ENCODE measurements around the gene CFD. TPM values are rescaled to one million over a fixed set of nuclear protein-coding genes. Genes with fewer than 3 reads are reported as not detected.

The CFD gene
- total RNA-seq, 1 experiment from 2014 or later, result 8.0 TPM

GRCh38 chr19:850221-850978 is 9.1 kb upstream of the CFD start:
- no TSS peak for BruUV-seq (replicated peaks)
- no peak for TF ChIP-seq CTCF (conservative IDR thresholded peaks at IDR 0.05)
- no peak for TF ChIP-seq EZH2 (IDR thresholded peaks at IDR 0.05; ENCODE audit: low read depth)
- DNase-seq, result peak; percentile 53 to 67
- Histone ChIP-seq H3F3A (ENCODE audit: insufficient read depth, low read depth) (peaks cover 26% of the 10 kb centered on the region; the same call in 1 of the 2 replicates), H3K9me3 (ENCODE audit: insufficient read depth, low read depth) (no peaks in the 10 kb centered on the region), H3K79me2 (ENCODE audit: low read depth) (no peaks in the 10 kb centered on the region), H3K4me3 (no peak overlapping the region), H2AFZ (no peak overlapping the region), H3K27me3 (ENCODE audit: insufficient read depth, low read depth) (peaks cover 36% of the 10 kb centered on the region), H3K27ac (no peak overlapping the region), H3K4me2 (peak overlapping the region; percentile 40), H3K4me1 (replicated peaks; ENCODE audit: insufficient read depth) (peaks cover 5% of the 10 kb centered on the region; the same call in 1 of the 2 replicates), H4K20me1 (ENCODE audit: insufficient read depth) (no peaks in the 10 kb centered on the region; the same call in 1 of the 2 replicates), H3K9me2 (ENCODE audit: insufficient read depth) (no peaks in the 10 kb centered on the region), H3K36me3 (ENCODE audit: low read depth) (no peaks in the 10 kb centered on the region)
- POLR2A ChIA-PET (ENCODE audit: unreplicated experiment), result interaction anchor here (0.8 kb wide), 1 partner anchor 67 kb away, joined by 4 read pairs; no protein-coding TSS in a partner anchor
- CTCF ChIA-PET, result interaction anchor here (0.5 kb wide), 1 partner anchor 55 kb away, joined by 3 read pairs; no protein-coding TSS in a partner anchor
- intact Hi-C loops (cut with micrococcal nuclease; ENCODE audit: unreplicated experiment), result loop anchor here (10.0 kb wide), 1 partner anchor 134 kb away; the partner anchor contains the start of gene WDR18

- Histone ChIP-seq H3F3A (ENCODE audit: insufficient read depth, low read depth) (peaks cover 24% of the 10 kb centered on the region; the same call in 1 of the 2 replicates), H3K36me3 (ENCODE audit: low read depth) (no peaks in the 10 kb centered on the region), H4K20me1 (ENCODE audit: insufficient read depth) (no peaks in the 10 kb centered on the region; the same call in 1 of the 2 replicates), H3K4me3 (no peak overlapping the region), H3K4me1 (replicated peaks; ENCODE audit: insufficient read depth) (peaks cover 5% of the 10 kb centered on the region; the same call in 1 of the 2 replicates), H3K4me2 (peak overlapping the region; percentile 40), H3K79me2 (ENCODE audit: low read depth) (no peaks in the 10 kb centered on the region), H3K27me3 (ENCODE audit: insufficient read depth, low read depth) (peaks cover 30% of the 10 kb centered on the region), H3K27ac (no peak overlapping the region), H3K9me3 (ENCODE audit: insufficient read depth, low read depth) (no peaks in the 10 kb centered on the region), H3K9me2 (ENCODE audit: insufficient read depth) (no peaks in the 10 kb centered on the region), H2AFZ (no peak overlapping the region)
- DNase-seq, result no peak
- ChIA-PET CTCF (interaction anchor here (0.5 kb wide), 1 partner anchor 54 kb away, joined by 3 read pairs; no protein-coding TSS in a partner anchor), POLR2A (ENCODE audit: unreplicated experiment) (interaction anchor here (0.8 kb wide), 1 partner anchor 67 kb away, joined by 4 read pairs; no protein-coding TSS in a partner anchor)
- intact Hi-C loops (cut with micrococcal nuclease; ENCODE audit: unreplicated experiment), result loop anchor here (10.0 kb wide), 1 partner anchor 134 kb away; the partner anchor contains the start of gene WDR18
- TF ChIP-seq CTCF (conservative IDR thresholded peaks at IDR 0.05) (no peak), EZH2 (IDR thresholded peaks at IDR 0.05; ENCODE audit: low read depth) (no peak)
- BruUV-seq (replicated peaks), result no TSS peak
Measured at GRCh38 chr19:850979-851335, 8.5 kb upstream of the CFD start.

GRCh38 chr19:852136-853013 is 7.1 kb upstream of the CFD start, which contains the start of gene ELANE:
ELANE (plus strand) TSS chr19:852303; CDS start chr19:852329, 26 bp downstream.
- no peak for DNase-seq
- H3K4me1 ChIP-seq (replicated peaks; ENCODE audit: insufficient read depth), result peaks cover 5% of the 10 kb centered on the region; the same call in 1 of the 2 replicates
- no peak within 1 kb of the TSS for H3K4me3 ChIP-seq
- BruUV-seq (replicated peaks), result no TSS peak
- no peaks in the 10 kb centered on the region for H3K9me3 ChIP-seq (ENCODE audit: insufficient read depth, low read depth)
- CTCF ChIA-PET, result no interaction called here
- no peaks in the 10 kb centered on the region for H3K79me2 ChIP-seq (ENCODE audit: low read depth)
- no peaks in the 10 kb centered on the region; the same call in 1 of the 2 replicates for H4K20me1 ChIP-seq (ENCODE audit: insufficient read depth)
- TF ChIP-seq EZH2 (IDR thresholded peaks at IDR 0.05; ENCODE audit: low read depth) (no peak), CTCF (conservative IDR thresholded peaks at IDR 0.05) (no peak)
- peak within 1 kb of the TSS; percentile 40; the same call in 1 of the 2 replicates for H3K4me2 ChIP-seq
- H3K9me2 ChIP-seq (ENCODE audit: insufficient read depth), result no peaks in the 10 kb centered on the region
- POLR2A ChIA-PET (ENCODE audit: unreplicated experiment), result interaction anchor here (0.8 kb wide), 1 partner anchor 67 kb away, joined by 9 read pairs; no protein-coding TSS in a partner anchor
- intact Hi-C loops (cut with micrococcal nuclease; ENCODE audit: unreplicated experiment), result loop anchor here (10.0 kb wide), 1 partner anchor 132 kb away; the partner anchor contains the start of gene WDR18
- no peaks in the 10 kb centered on the region for H3K36me3 ChIP-seq (ENCODE audit: low read depth)
- H3K27me3 ChIP-seq (ENCODE audit: insufficient read depth, low read depth), result peaks cover 16% of the 10 kb centered on the region
- H2AFZ ChIP-seq, result no peak within 1 kb of the TSS
- no peak within 1 kb of the TSS for H3K27ac ChIP-seq
- H3F3A ChIP-seq (ENCODE audit: insufficient read depth, low read depth), result peaks cover 24% of the 10 kb centered on the region; the same call in 1 of the 2 replicates
